PC-9 (cell line): Measurements from ENCODE around the gene PKHD1. TPM values are rescaled to one million over a fixed set of nuclear protein-coding genes. Genes with fewer than 3 reads are reported as not detected.

Source experiments
- BruUV-seq: library from RNA; stranded (reverse); fragments of 400-500 nt; replicated peaks from 2 replicates; lab custom pipeline; 2021; lab: Mats Ljungman, UMichigan
- CTCF ChIA-PET: fragments of 300-600 bp; sonication (Branson Sonifier 250); formaldehyde crosslinking; loops from one replicate; lab custom pipeline; 2022; ENCODE audit warnings: antibody characterized with exemption; lab: Charles Lee
- POLR2A ChIA-PET: fragments of 300-600 bp; sonication (Branson Sonifier 250); formaldehyde crosslinking; loops from one replicate; lab custom pipeline; 2022; ENCODE audit warnings: antibody characterized with exemption; ENCODE audit not compliant: unreplicated experiment; lab: Charles Lee
- DNase-seq, 2 experiments: peaks; one replicate each; pipeline versions ENCODE4 v3.0.0 to v3.0.0-alpha.2; 2015 to 2022; ENCODE audit warnings: mixed read lengths in 1 of 2
- H2AFZ ChIP-seq: fragments of 200-600 bp; sonication (generic); 2 replicates; pipeline ENCODE4 v1.8.1; 2017; ENCODE audit warnings: antibody characterized with exemption
- H3F3A ChIP-seq: fragments of 200-600 bp; sonication (generic); 2 replicates; pipeline ENCODE4 v1.8.1; 2017; ENCODE audit warnings: antibody characterized with exemption, mild to moderate bottlenecking, low read depth; ENCODE audit not compliant: insufficient read depth
- H3K27ac ChIP-seq: fragments of 200-600 bp; sonication (generic); 2 replicates; pipeline ENCODE4 v1.6.1; 2016; ENCODE audit warnings: mixed run types
- H3K27me3 ChIP-seq: fragments of 200-600 bp; sonication (generic); 2 replicates; pipeline ENCODE4 v1.6.1; 2016; ENCODE audit warnings: low read depth, mixed run types; ENCODE audit not compliant: insufficient read depth
- H3K36me3 ChIP-seq: fragments of 200-600 bp; sonication (generic); 2 replicates; pipeline ENCODE4 v1.6.1; 2016; ENCODE audit warnings: low read depth, mixed run types
- H3K4me1 ChIP-seq: fragments of 200-600 bp; sonication (generic); replicated peaks from 2 replicates; pipeline ENCODE4 v1.6.1; 2016; ENCODE audit warnings: mixed run types; ENCODE audit not compliant: insufficient read depth
- H3K4me2 ChIP-seq: fragments of 200-600 bp; sonication (generic); 2 replicates; pipeline ENCODE4 v1.6.1; 2017; ENCODE audit warnings: mixed run types
- H3K4me3 ChIP-seq: fragments of 200-600 bp; sonication (generic); 2 replicates; pipeline ENCODE4 v1.6.1; 2016; ENCODE audit warnings: mixed run types
- H3K79me2 ChIP-seq: fragments of 200-600 bp; sonication (generic); 2 replicates; pipeline ENCODE4 v1.6.1; 2017; ENCODE audit warnings: low read depth, mixed run types
- H3K9me2 ChIP-seq: fragments of 200-600 bp; sonication (generic); 2 replicates; pipeline ENCODE4 v1.8.1; 2017; ENCODE audit warnings: mild to moderate bottlenecking; ENCODE audit not compliant: insufficient read depth
- H3K9me3 ChIP-seq: fragments of 200-600 bp; sonication (generic); 2 replicates; pipeline ENCODE4 v1.8.1; 2016; ENCODE audit warnings: low read depth; ENCODE audit not compliant: insufficient read depth
- H4K20me1 ChIP-seq: fragments of 200-600 bp; sonication (generic); 2 replicates; pipeline ENCODE4 v1.8.1; 2017; ENCODE audit not compliant: insufficient read depth
- CTCF ChIP-seq: fragments of 200-600 bp; sonication (generic); conservative IDR thresholded peaks from 2 replicates; pipeline ENCODE4 v1.6.1; 2017; ENCODE audit warnings: mixed run types, antibody characterized with exemption, mild to moderate bottlenecking, moderate library complexity
- EZH2 ChIP-seq: fragments of 200-600 bp; sonication (generic); IDR thresholded peaks from 2 replicates; pipeline ENCODE4 v1.8.0; 2017; ENCODE audit warnings: antibody characterized with exemption, low read depth
- intact Hi-C: fragments of 100-400 bp; cut with micrococcal nuclease; formaldehyde crosslinking; loops from one replicate; pipeline ENCODE4 v1.10.0; 2022; ENCODE audit not compliant: unreplicated experiment
- total RNA-seq: library from RNA; stranded (reverse); gene quantifications from 2 replicates; pipeline ENCODE4 v1.2.3, GENCODE V29; 2021

PKHD1 gene
- total RNA-seq, 1 experiment from 2014 or later = not detected

- Histone ChIP-seq H2AFZ (no peak overlapping the region), H3K9me2 (no peaks in the 10 kb centered on the region), H4K20me1 (no peaks in the 10 kb centered on the region), H3K27ac (no peak overlapping the region), H3K27me3 (no peaks in the 10 kb centered on the region), H3K9me3 (no peaks in the 10 kb centered on the region), H3K4me3 (no peak overlapping the region), H3K4me1 (no peaks in the 10 kb centered on the region), H3K79me2 (no peaks in the 10 kb centered on the region), H3F3A (no peaks in the 10 kb centered on the region), H3K36me3 (no peaks in the 10 kb centered on the region), H3K4me2 (no peak overlapping the region)
- no TSS peak for BruUV-seq
- ChIA-PET POLR2A (interaction anchor here (0.5 kb wide), 1 partner anchor 215 kb away, joined by 5 read pairs; no protein-coding TSS in a partner anchor), CTCF (no interaction called here)
- DNase-seq = no peak
- intact Hi-C loops = no loop called here
- no peak for TF ChIP-seq EZH2
- no peak for TF ChIP-seq CTCF
Observed at GRCh38 chr6:51805517-51805916, 281.9 kb downstream of the PKHD1 start.

- no peak overlapping the region for H3K27ac ChIP-seq
- ChIA-PET CTCF (no interaction called here), POLR2A (no interaction called here)
- no peaks in the 10 kb centered on the region for H3F3A ChIP-seq
- no peaks in the 10 kb centered on the region for H3K4me1 ChIP-seq
- no peak for DNase-seq
- TF ChIP-seq CTCF = no peak
- TF ChIP-seq EZH2 = no peak
- no peak overlapping the region for H2AFZ ChIP-seq
- no peaks in the 10 kb centered on the region for H4K20me1 ChIP-seq
- no peak overlapping the region for H3K4me3 ChIP-seq
- H3K79me2 ChIP-seq = no peaks in the 10 kb centered on the region
- intact Hi-C loops = no loop called here
- H3K4me2 ChIP-seq = no peak overlapping the region
- no peaks in the 10 kb centered on the region for H3K9me3 ChIP-seq
- H3K36me3 ChIP-seq = no peaks in the 10 kb centered on the region
- no peaks in the 10 kb centered on the region for H3K27me3 ChIP-seq
- no peaks in the 10 kb centered on the region for H3K9me2 ChIP-seq
- no TSS peak for BruUV-seq
Observed at GRCh38 chr6:51800603-51801002, 286.8 kb downstream of the PKHD1 start.

- no peak for DNase-seq
- H3K27me3 ChIP-seq = no peaks in the 10 kb centered on the region
- intact Hi-C loops = no loop called here
- CTCF ChIA-PET = no interaction called here
- no peak for TF ChIP-seq CTCF
- TF ChIP-seq EZH2 = no peak
- H3K79me2 ChIP-seq = no peaks in the 10 kb centered on the region
- H2AFZ ChIP-seq = no peak overlapping the region
- H3K9me2 ChIP-seq = no peaks in the 10 kb centered on the region
- BruUV-seq = no TSS peak
- no peaks in the 10 kb centered on the region for H3K4me1 ChIP-seq
- H3K9me3 ChIP-seq = no peaks in the 10 kb centered on the region
- POLR2A ChIA-PET = no interaction called here
- H4K20me1 ChIP-seq = no peaks in the 10 kb centered on the region
- H3K4me3 ChIP-seq = no peak overlapping the region
- no peak overlapping the region for H3K27ac ChIP-seq
- no peak overlapping the region for H3K4me2 ChIP-seq
- H3K36me3 ChIP-seq = no peaks in the 10 kb centered on the region
- H3F3A ChIP-seq = no peaks in the 10 kb centered on the region
Observed at GRCh38 chr6:51793393-51793792, 294.0 kb downstream of the PKHD1 start.
